ENCODE measurements around the gene PHLDB1.

The PHLDB1 gene

GRCh38 chr11:118653684-118654390, 46.4 kb downstream of the PHLDB1 start:
- H3K4me3 ChIP-seq (ENCODE audit: low read depth, low read length): no peak overlapping the region
- no peak for DNase-seq (ENCODE audit: low read depth)

GRCh38 chr11:118655486-118656190, 48.2 kb downstream of the PHLDB1 start:
- DNase-seq (ENCODE audit: low read depth): no peak
- no peak overlapping the region for H3K4me3 ChIP-seq (ENCODE audit: low read depth, low read length)

GRCh38 chr11:118656563-118657165, 49.2 kb downstream of the PHLDB1 start:
- H3K4me3 ChIP-seq (ENCODE audit: low read depth, low read length): no peak overlapping the region
- DNase-seq (ENCODE audit: low read depth): no peak

DNA sequence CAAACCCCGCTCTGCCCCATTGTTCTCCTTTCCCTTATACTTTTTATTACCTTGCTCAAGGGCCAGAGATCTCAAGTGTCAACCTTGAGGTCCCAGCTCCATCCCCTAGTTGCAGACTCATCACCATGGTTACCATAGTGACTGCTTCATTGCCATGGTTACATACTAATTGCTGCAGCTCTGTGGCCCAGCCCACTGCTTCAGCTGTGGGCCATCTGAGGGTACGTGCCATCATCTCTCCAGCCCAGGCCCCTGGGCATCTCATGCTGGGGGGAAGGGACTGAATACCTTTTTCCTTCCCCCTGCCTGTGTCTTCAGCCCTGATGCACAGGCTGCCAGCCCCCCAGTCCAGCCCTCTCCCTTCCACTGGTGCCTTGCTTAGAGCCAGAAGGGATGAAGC, 49.8 kb downstream of the PHLDB1 start:
- no peak for DNase-seq (ENCODE audit: low read depth)
- no peak overlapping the region for H3K4me3 ChIP-seq (ENCODE audit: low read depth, low read length)

- DNase-seq (ENCODE audit: low read depth): no peak
- H3K4me3 ChIP-seq (ENCODE audit: low read depth, low read length): no peak overlapping the region
Measured at GRCh38 chr11:118657709-118658428, 50.5 kb downstream of the PHLDB1 start.

GRCh38 chr11:118658429-118659313, 51.3 kb downstream of the PHLDB1 start:
- no peak overlapping the region for H3K4me3 ChIP-seq (ENCODE audit: low read depth, low read length)
- no peak for DNase-seq (ENCODE audit: low read depth)

DNA sequence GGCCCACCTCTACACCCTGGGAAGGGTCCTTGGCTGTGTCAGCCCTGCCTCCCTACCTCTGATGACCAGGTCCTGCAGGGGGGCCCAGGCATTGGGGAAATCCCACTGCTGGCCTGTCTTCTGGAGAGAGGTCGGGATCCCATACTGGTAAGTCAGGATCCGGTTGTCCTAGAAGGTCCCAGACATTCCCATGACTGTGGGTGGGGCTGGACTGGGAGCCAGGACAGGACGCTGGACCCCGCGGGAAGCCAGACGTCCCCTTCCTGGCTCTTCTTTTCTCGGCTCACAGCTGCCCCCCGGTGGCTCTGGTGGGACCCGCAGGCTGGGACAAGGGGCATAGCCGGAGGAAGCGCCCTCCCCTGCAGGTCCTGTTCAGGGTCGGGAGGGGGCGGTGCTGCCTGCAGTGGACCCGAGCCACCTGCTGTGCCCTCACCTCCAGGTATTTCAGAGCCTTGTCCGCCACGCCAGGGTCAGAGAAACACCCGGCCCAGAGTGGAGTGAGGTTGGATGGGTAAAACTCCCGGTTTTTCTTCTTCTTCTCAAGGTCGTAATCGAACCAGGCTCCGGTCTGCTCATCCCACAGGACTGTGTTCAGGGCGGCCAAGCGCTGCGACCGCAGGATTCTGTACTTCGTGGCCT, 52.0 kb downstream of the PHLDB1 start:
- DNase-seq (ENCODE audit: low read depth): peak; percentile 42
- H3K4me3 ChIP-seq (ENCODE audit: low read depth, low read length): no peak overlapping the region

DNA sequence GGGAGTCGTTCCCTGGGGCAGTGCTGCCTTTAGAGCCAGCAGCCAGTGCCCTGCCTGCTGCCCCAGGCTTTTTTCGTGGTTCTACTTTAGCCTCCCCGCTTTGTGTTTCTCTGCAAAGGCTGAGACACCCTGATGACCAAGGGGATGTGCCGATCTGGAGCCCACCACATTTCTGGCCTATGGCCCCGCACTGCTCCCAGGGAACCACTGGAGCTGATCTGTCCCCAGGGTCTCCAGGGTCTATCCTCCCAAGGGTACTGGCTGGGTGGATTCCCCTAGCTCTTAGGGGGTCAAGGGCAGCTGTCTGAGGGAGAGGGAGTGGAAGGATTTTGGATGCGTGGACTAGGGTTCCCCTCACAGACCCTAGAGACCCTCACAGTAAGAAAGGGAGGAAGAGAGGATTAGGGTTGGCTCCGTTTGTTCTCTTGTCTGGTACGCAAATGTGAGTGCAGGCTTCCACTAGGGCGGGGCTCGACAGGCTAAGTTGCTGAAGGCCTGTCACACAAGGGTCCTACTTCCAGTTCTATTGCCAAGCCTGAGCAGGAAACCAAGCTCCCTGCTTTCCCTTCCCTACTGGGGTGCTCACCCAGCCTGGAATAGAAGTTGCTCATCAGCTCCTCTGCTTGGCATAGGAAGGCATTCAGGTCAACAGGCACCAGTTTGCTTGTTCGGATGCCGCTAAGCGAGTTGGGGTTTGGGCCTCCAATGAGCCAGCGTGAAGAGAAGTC, 52.7 kb downstream of the PHLDB1 start:
- no peak overlapping the region for H3K4me3 ChIP-seq (ENCODE audit: low read depth, low read length)
- DNase-seq (ENCODE audit: low read depth): no peak

DNA sequence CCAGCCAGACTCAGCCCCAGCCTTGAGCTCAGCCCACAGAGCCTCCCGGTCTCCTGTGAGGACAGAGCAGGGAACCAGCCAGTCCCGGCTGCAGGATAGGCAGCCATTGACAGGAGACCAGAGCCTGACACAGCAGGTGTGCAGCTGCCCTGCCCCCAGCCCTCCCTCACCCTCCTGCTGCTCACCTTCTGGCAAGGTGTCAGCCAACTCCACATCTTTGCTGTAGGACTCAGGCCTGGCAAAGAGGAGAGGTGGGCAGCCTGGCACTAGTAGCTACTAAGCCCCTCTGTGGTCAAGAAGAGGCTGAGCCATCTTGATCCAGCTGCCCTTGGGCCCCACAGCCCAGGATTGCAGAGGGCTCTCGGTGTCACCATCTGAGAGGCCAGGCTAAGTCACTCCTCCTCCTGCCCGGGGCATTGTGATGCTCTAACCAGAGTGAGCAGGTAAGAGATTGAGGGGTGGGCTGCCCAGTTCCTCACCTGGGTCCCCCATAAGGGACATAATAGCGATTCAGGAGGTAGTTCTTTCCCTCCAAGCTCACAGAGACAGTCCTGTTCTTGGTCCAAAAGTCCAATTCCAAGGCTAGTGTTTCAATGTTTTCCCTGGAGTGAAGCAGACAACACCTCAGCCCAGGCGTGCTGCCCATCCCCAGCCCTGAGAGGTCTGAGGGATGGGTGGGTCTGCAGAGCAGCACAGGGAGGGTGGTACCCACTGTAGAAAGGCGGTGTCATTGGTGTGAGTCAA, 53.4 kb downstream of the PHLDB1 start:
- no peak for DNase-seq (ENCODE audit: low read depth)
- no peak overlapping the region for H3K4me3 ChIP-seq (ENCODE audit: low read depth, low read length)

DNA sequence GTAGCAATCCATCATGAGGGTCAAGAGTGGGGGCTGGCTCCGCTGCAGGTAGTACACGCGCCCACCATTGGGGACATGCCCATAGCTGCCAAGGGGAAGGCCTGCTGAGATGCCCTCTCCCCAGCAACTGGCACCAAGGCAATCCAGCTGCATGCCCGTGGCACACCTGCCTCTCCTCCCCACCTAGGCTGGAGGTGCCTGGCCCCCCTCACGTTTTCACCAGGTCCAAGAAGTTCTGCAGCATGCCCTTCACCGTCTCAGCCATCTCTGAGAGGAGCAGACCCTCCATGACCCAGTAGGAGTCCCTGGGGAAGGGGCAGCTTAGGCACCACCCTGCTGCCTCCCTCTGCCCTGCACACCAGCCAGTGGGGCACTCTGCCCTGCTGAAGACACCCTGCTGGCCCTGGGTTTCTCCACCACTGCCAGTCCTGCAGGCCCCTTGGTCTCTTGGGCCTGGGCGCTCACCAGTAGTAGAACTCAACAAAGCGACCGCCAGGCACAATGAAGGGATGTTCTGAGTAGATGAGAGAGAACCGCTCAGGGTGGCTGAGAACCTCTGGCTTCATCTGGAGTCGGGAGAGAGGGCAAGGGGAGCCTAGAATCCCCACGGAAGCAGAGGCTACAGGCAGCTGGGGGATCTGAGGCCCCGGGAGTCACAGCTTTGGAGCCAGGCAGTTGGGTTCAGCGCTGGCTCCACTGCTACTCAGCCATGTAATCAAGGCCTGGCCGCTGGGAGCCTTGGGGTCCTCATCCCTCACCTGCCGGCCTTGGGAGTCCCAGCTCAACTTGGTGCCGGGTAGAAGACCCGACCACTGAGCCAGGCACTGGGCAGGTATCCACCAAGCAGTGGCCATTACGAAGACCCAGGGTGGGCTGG, 54.2 kb downstream of the PHLDB1 start:
- no peak overlapping the region for H3K4me3 ChIP-seq (ENCODE audit: low read depth, low read length)
- DNase-seq (ENCODE audit: low read depth): no peak

DNA sequence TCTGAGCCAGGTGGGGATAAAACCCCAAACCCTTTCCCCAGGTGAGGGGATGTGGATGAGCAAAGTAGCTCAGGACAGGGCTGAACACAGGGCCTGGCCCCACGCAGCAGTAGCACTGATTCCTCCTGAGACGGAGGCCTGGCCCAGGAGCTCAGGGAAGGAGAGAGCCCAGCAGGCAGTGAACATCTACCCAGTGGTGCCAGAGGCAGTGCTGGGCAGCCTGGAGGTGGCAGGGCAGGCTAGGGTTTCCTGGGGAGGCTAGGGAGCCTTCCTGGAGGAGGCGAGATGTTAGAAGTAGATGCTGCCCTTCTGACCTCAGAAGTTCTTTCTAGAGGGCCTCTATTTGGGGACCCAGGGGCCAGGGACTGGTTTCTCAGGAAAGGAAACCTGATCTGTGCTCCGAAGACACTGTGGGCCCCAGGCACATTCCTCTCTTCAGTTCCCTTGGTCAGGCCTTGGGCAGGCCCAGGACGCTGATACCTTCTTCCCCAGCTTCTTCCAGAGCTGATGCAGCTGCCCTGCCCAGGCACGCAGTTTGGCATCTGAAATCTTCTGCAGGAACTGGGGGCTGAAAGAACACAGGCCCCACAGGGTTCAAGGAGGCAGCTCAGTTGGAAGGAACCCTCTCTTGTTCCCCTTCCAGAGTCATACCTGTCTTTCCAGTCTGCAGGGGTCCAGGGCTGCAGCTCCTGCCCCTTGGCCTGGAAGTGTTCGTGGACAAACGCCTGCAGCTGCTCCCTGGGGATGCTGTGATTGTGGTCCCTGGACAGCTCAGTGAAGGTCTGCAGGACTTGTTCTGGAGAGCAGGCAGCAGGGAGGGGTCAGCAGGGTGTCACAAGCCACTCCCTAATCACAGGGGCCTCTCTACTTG, 55.2 kb downstream of the PHLDB1 start:
- H3K4me3 ChIP-seq (ENCODE audit: low read depth, low read length): no peak overlapping the region
- DNase-seq (ENCODE audit: low read depth): no peak

- H3K4me3 ChIP-seq (ENCODE audit: low read depth, low read length): no peak overlapping the region
Measured at GRCh38 chr11:118663381-118663780, 56.0 kb downstream of the PHLDB1 start.

DNA sequence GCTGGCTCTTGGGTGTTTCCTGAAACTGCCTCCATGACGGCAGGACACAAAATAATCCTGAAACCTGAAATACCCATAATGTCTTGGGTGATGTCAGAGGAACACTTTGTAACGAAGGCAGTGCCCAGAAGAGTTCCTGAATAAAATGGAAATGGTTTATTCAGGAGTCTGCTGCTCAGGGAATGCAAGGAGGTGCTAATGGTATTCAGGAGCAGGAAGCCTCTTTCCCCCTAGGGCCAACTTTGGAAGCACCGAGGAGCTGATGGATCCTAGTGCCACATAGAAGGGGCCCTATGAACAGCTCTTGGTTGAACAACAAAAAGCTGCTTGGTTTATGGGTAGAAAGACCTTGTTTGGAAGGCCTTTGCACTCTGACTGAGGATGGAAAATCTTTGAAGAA, 56.5 kb downstream of the PHLDB1 start:
- DNase-seq (ENCODE audit: low read depth): no peak
- no peak overlapping the region for H3K4me3 ChIP-seq (ENCODE audit: low read depth, low read length)

More at GRCh38 chr11:118663381-118663780, 56.0 kb downstream of the PHLDB1 start:
- no peak for DNase-seq (ENCODE audit: low read depth)

DNA sequence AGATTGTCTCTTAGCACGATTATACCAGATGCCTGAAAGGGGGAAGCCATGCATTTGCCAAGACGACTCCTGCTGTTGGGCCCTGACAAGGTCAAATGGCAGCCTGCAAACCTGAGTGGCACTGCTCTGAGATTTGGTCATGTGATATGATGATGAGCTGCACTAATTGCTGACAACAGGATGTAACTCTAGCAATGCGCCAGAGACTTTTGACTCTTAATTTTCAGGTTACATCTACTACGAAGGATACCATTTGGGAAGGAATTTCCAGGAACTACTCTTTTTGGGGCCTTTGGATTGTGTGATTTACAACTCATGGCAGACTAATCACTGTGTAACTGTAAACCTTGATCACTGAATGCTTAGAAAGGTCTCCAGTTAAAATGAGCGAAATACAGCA, 59.0 kb downstream of the PHLDB1 start:
- H3K4me3 ChIP-seq (ENCODE audit: low read depth, low read length): no peak overlapping the region
- DNase-seq (ENCODE audit: low read depth): no peak

- no peak for DNase-seq (ENCODE audit: low read depth)
- no peak overlapping the region for H3K4me3 ChIP-seq (ENCODE audit: low read depth, low read length)
Measured at GRCh38 chr11:118670063-118670462, 62.6 kb downstream of the PHLDB1 start.

DNA sequence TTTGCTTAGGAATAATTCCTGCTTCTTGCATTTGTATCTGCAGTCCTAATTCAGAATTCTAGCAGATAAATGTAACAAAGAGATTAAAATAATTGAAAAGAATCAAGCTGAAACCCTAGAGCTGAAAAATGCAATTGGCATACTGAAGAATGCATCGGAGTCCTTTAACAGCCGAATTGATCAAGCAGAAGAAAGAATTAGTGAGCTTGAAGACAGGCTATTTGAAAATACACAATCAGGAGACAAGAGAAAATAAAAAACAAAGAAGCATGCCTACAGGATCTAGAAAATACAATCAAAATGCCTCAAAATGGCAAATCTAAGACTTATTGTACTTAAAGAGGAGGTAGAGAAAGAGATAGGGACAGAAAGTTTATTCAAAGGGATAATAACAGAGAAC, 63.8 kb downstream of the PHLDB1 start:
- no peak overlapping the region for H3K4me3 ChIP-seq (ENCODE audit: low read depth, low read length)
- DNase-seq (ENCODE audit: low read depth): no peak
